ENCODE measurements around the gene EHD2.

GRCh38 chr19:47767349-47767748 is 54.1 kb downstream of the EHD2 start:
- TF ChIP-seq CTCF (conservative IDR thresholded peaks at IDR 0.05 in 1 of 2, IDR thresholded peaks at IDR 0.05 in 1 of 2; ENCODE audit: low read depth in 1 of 2, low read length in 2 of 2) (no peak), EZH2 (IDR thresholded peaks at IDR 0.05; ENCODE audit: low read length, missing control alignments) (no peak)
